ENCODE measurements around the gene LEAP2.
A peak's percentile ranks its signal among the peaks of the same experiment; 100 is the strongest.

The LEAP2 gene

GRCh38 chr5:132841305-132841704 lies 32.2 kb upstream of the LEAP2 start:
- H4K91ac ChIP-seq (ENCODE audit: low read length), result no peak overlapping the region
- H3K18ac ChIP-seq (ENCODE audit: low read depth in 1 of 2, low read length in 2 of 2), result no peak overlapping the region
- H2AFZ ChIP-seq (ENCODE audit: low read depth, low read length), result no peak overlapping the region
- H3K14ac ChIP-seq (ENCODE audit: low read length in 2 of 2), result no peak overlapping the region
- H2AK5ac ChIP-seq (ENCODE audit: low read length, severe bottlenecking), result no peak overlapping the region
- H3K23ac ChIP-seq (ENCODE audit: low read length in 2 of 2), result no peak overlapping the region
- WGBS, result 82% methylated on average over 4 of the region's 4 CpGs
- no peak overlapping the region for H2BK5ac ChIP-seq (ENCODE audit: low read depth, low read length, poor library complexity, severe bottlenecking)
- H2BK12ac ChIP-seq (ENCODE audit: low read length in 2 of 2), result no peak overlapping the region
- no peaks in the 10 kb centered on the region for H3K27me3 ChIP-seq (ENCODE audit: control insufficient read depth in 1 of 2, insufficient read depth in 1 of 2, low read length in 2 of 2)
- H2BK120ac ChIP-seq (ENCODE audit: low read depth, low read length), result no peak overlapping the region
- peak; percentile 71 for DNase-seq
- no peak overlapping the region for H3K9ac ChIP-seq (ENCODE audit: low read length)
- H4K8ac ChIP-seq (ENCODE audit: low read length), result no peak overlapping the region
- H3K27ac ChIP-seq (ENCODE audit: low read length, poor library complexity, severe bottlenecking), result no peak overlapping the region
- H3K4me1 ChIP-seq (ENCODE audit: control insufficient read depth, insufficient read depth, low read depth, low read length), result peaks cover 1% of the 10 kb centered on the region
- H3K36me3 ChIP-seq (ENCODE audit: control insufficient read depth in 1 of 2, insufficient read depth in 2 of 2, low read depth in 1 of 2, low read length in 2 of 2), result no peaks in the 10 kb centered on the region
- H3K4me2 ChIP-seq (ENCODE audit: low read length, poor library complexity, severe bottlenecking), result no peak overlapping the region
- H2BK15ac ChIP-seq (ENCODE audit: low read depth, poor library complexity, severe bottlenecking), result no peak overlapping the region
- H3K79me1 ChIP-seq (replicated peaks; ENCODE audit: low read length, poor library complexity, severe bottlenecking), result no peaks in the 10 kb centered on the region
- H3K9me3 ChIP-seq (ENCODE audit: control insufficient read depth, low read length), result no peaks in the 10 kb centered on the region
- no peak overlapping the region for H3K4me3 ChIP-seq (ENCODE audit: insufficient read depth in 1 of 2, low read depth in 1 of 2, low read length in 2 of 2)
- no peak overlapping the region for H3K4ac ChIP-seq (ENCODE audit: low read depth in 1 of 2, low read length in 2 of 2)

GRCh38 chr5:132848270-132848669 lies 25.2 kb upstream of the LEAP2 start:
- Histone ChIP-seq H3K9ac (ENCODE audit: low read length) (no peak overlapping the region), H3K9me3 (ENCODE audit: control insufficient read depth, low read length) (no peaks in the 10 kb centered on the region), H2BK120ac (ENCODE audit: low read depth, low read length) (no peak overlapping the region), H3K4me1 (ENCODE audit: control insufficient read depth, insufficient read depth, low read depth, low read length) (no peaks in the 10 kb centered on the region), H3K27ac (ENCODE audit: low read length, poor library complexity, severe bottlenecking) (no peak overlapping the region), H2AFZ (ENCODE audit: low read depth, low read length) (no peak overlapping the region), H3K18ac (ENCODE audit: low read depth in 1 of 2, low read length in 2 of 2) (no peak overlapping the region), H2AK5ac (ENCODE audit: low read length, severe bottlenecking) (no peak overlapping the region), H4K91ac (ENCODE audit: low read length) (no peak overlapping the region), H3K23ac (ENCODE audit: low read length in 2 of 2) (no peak overlapping the region), H3K4me3 (ENCODE audit: insufficient read depth in 1 of 2, low read depth in 1 of 2, low read length in 2 of 2) (no peak overlapping the region), H2BK15ac (ENCODE audit: low read depth, poor library complexity, severe bottlenecking) (no peak overlapping the region), H2BK5ac (ENCODE audit: low read depth, low read length, poor library complexity, severe bottlenecking) (no peak overlapping the region), H3K79me1 (replicated peaks; ENCODE audit: low read length, poor library complexity, severe bottlenecking) (no peaks in the 10 kb centered on the region), H2BK12ac (ENCODE audit: low read length in 2 of 2) (no peak overlapping the region), H3K4ac (ENCODE audit: low read depth in 1 of 2, low read length in 2 of 2) (no peak overlapping the region), H3K4me2 (ENCODE audit: low read length, poor library complexity, severe bottlenecking) (no peak overlapping the region), H3K27me3 (ENCODE audit: control insufficient read depth in 1 of 2, insufficient read depth in 1 of 2, low read length in 2 of 2) (no peaks in the 10 kb centered on the region), H3K36me3 (ENCODE audit: control insufficient read depth in 1 of 2, insufficient read depth in 2 of 2, low read depth in 1 of 2, low read length in 2 of 2) (no peaks in the 10 kb centered on the region), H3K14ac (ENCODE audit: low read length in 2 of 2) (no peak overlapping the region), H4K8ac (ENCODE audit: low read length) (no peak overlapping the region)
- DNase-seq, result no peak
- WGBS, result 94% methylated on average over 7 of the region's 8 CpGs

GRCh38 chr5:132849347-132849746 lies 24.1 kb upstream of the LEAP2 start:
- Histone ChIP-seq H3K14ac (ENCODE audit: low read length in 2 of 2) (no peak overlapping the region), H3K27ac (ENCODE audit: low read length, poor library complexity, severe bottlenecking) (no peak overlapping the region), H3K23ac (ENCODE audit: low read length in 2 of 2) (no peak overlapping the region), H4K91ac (ENCODE audit: low read length) (no peak overlapping the region), H3K9ac (ENCODE audit: low read length) (no peak overlapping the region), H3K36me3 (ENCODE audit: control insufficient read depth in 1 of 2, insufficient read depth in 2 of 2, low read depth in 1 of 2, low read length in 2 of 2) (no peaks in the 10 kb centered on the region), H3K18ac (ENCODE audit: low read depth in 1 of 2, low read length in 2 of 2) (no peak overlapping the region), H2BK120ac (ENCODE audit: low read depth, low read length) (no peak overlapping the region), H2BK12ac (ENCODE audit: low read length in 2 of 2) (no peak overlapping the region), H3K4ac (ENCODE audit: low read depth in 1 of 2, low read length in 2 of 2) (no peak overlapping the region), H3K79me1 (replicated peaks; ENCODE audit: low read length, poor library complexity, severe bottlenecking) (no peaks in the 10 kb centered on the region), H2BK15ac (ENCODE audit: low read depth, poor library complexity, severe bottlenecking) (no peak overlapping the region), H2AFZ (ENCODE audit: low read depth, low read length) (no peak overlapping the region), H2AK5ac (ENCODE audit: low read length, severe bottlenecking) (no peak overlapping the region), H3K4me1 (ENCODE audit: control insufficient read depth, insufficient read depth, low read depth, low read length) (no peaks in the 10 kb centered on the region), H3K4me3 (ENCODE audit: insufficient read depth in 1 of 2, low read depth in 1 of 2, low read length in 2 of 2) (no peak overlapping the region), H2BK5ac (ENCODE audit: low read depth, low read length, poor library complexity, severe bottlenecking) (no peak overlapping the region), H3K4me2 (ENCODE audit: low read length, poor library complexity, severe bottlenecking) (no peak overlapping the region), H4K8ac (ENCODE audit: low read length) (no peak overlapping the region), H3K9me3 (ENCODE audit: control insufficient read depth, low read length) (no peaks in the 10 kb centered on the region), H3K27me3 (ENCODE audit: control insufficient read depth in 1 of 2, insufficient read depth in 1 of 2, low read length in 2 of 2) (no peaks in the 10 kb centered on the region)
- DNase-seq, result no peak
- WGBS, result 74% methylated on average over 1 of the region's 1 CpG

- H2AK5ac ChIP-seq (ENCODE audit: low read length, severe bottlenecking), result no peak overlapping the region
- no peak overlapping the region for H3K4me2 ChIP-seq (ENCODE audit: low read length, poor library complexity, severe bottlenecking)
- H4K8ac ChIP-seq (ENCODE audit: low read length), result no peak overlapping the region
- H2BK120ac ChIP-seq (ENCODE audit: low read depth, low read length), result no peak overlapping the region
- H2BK15ac ChIP-seq (ENCODE audit: low read depth, poor library complexity, severe bottlenecking), result no peak overlapping the region
- no peak overlapping the region for H2AFZ ChIP-seq (ENCODE audit: low read depth, low read length)
- H4K91ac ChIP-seq (ENCODE audit: low read length), result no peak overlapping the region
- no peak overlapping the region for H3K27ac ChIP-seq (ENCODE audit: low read length, poor library complexity, severe bottlenecking)
- no peaks in the 10 kb centered on the region for H3K36me3 ChIP-seq (ENCODE audit: control insufficient read depth in 1 of 2, insufficient read depth in 2 of 2, low read depth in 1 of 2, low read length in 2 of 2)
- no peak overlapping the region for H3K4me3 ChIP-seq (ENCODE audit: insufficient read depth in 1 of 2, low read depth in 1 of 2, low read length in 2 of 2)
- H2BK12ac ChIP-seq (ENCODE audit: low read length in 2 of 2), result no peak overlapping the region
- WGBS, result 100% methylated on average over 2 of the region's 2 CpGs
- H3K4me1 ChIP-seq (ENCODE audit: control insufficient read depth, insufficient read depth, low read depth, low read length), result no peaks in the 10 kb centered on the region
- H3K9ac ChIP-seq (ENCODE audit: low read length), result no peak overlapping the region
- no peaks in the 10 kb centered on the region for H3K79me1 ChIP-seq (replicated peaks; ENCODE audit: low read length, poor library complexity, severe bottlenecking)
- H3K27me3 ChIP-seq (ENCODE audit: control insufficient read depth in 1 of 2, insufficient read depth in 1 of 2, low read length in 2 of 2), result no peaks in the 10 kb centered on the region
- peak; percentile 55 for DNase-seq
- H3K14ac ChIP-seq (ENCODE audit: low read length in 2 of 2), result no peak overlapping the region
- no peak overlapping the region for H3K23ac ChIP-seq (ENCODE audit: low read length in 2 of 2)
- no peaks in the 10 kb centered on the region for H3K9me3 ChIP-seq (ENCODE audit: control insufficient read depth, low read length)
- no peak overlapping the region for H2BK5ac ChIP-seq (ENCODE audit: low read depth, low read length, poor library complexity, severe bottlenecking)
- H3K4ac ChIP-seq (ENCODE audit: low read depth in 1 of 2, low read length in 2 of 2), result no peak overlapping the region
- H3K18ac ChIP-seq (ENCODE audit: low read depth in 1 of 2, low read length in 2 of 2), result no peak overlapping the region
Measured at GRCh38 chr5:132850066-132850465, 23.4 kb upstream of the LEAP2 start.
